RWPE2 (cell line): ENCODE results near the gene CLEC2A.
"Not testable (repeated sequence)": the region's sequence is repeated elsewhere in the genome, so short reads cannot be mapped to it uniquely, and the experiment has no call there.

Source experiments
- ATAC-seq: fragments of 200-7000 bp; cut with Tn5 transposase; 3 replicates; pipeline ENCODE4 v1.9.1; 2021; ENCODE audit warnings: low read depth
- DNase-seq: peaks from one replicate; pipeline ENCODE4 v3.0.0-alpha.2; 2020; ENCODE audit warnings: low spot score
- H3K27ac ChIP-seq: fragments of 450-650 bp; 2 replicates; pipeline ENCODE4 v1.5.1; 2017; ENCODE audit warnings: mild to moderate bottlenecking; ENCODE audit not compliant: poor library complexity, severe bottlenecking
- H3K27me3 ChIP-seq: fragments of 250-450 bp; sonication (Bioruptor Pico); 2 replicates; pipeline ENCODE4 v1.5.1; 2021; ENCODE audit warnings: mild to moderate bottlenecking, moderate library complexity; ENCODE audit not compliant: insufficient read depth, poor library complexity, severe bottlenecking
- H3K36me3 ChIP-seq: fragments of 250-450 bp; sonication (Bioruptor Pico); 2 replicates; pipeline ENCODE4 v1.5.1; 2020; ENCODE audit warnings: low read depth, mild to moderate bottlenecking, moderate library complexity
- H3K4me1 ChIP-seq: fragments of 250-450 bp; sonication (Bioruptor Pico); 2 replicates; pipeline ENCODE4 v1.5.1; 2021; ENCODE audit warnings: mild to moderate bottlenecking, moderate library complexity; ENCODE audit not compliant: insufficient read depth, poor library complexity, severe bottlenecking
- H3K4me3 ChIP-seq: fragments of 250-450 bp; sonication (Bioruptor Pico); 2 replicates; pipeline ENCODE4 v1.5.1; 2021; ENCODE audit warnings: mild to moderate bottlenecking, moderate library complexity; ENCODE audit not compliant: severe bottlenecking
- H3K9me3 ChIP-seq: fragments of 250-450 bp; sonication (Bioruptor Pico); 2 replicates; pipeline ENCODE4 v1.5.1; 2021; ENCODE audit warnings: mild to moderate bottlenecking, moderate library complexity; ENCODE audit not compliant: severe bottlenecking
- CTCF ChIP-seq: fragments of 450-650 bp; IDR thresholded peaks from one replicate; pipeline ENCODE4 v1.5.1; 2017; ENCODE audit warnings: mild to moderate bottlenecking, moderate library complexity; ENCODE audit not compliant: poor library complexity, severe bottlenecking

CLEC2A gene

GRCh38 chr12:9880532-9881078 is 51.6 kb downstream of the CLEC2A start:
- Histone ChIP-seq H3K9me3 (no peaks in the 10 kb centered on the region), H3K4me1 (no peaks in the 10 kb centered on the region), H3K4me3 (no peak overlapping the region), H3K36me3 (no peaks in the 10 kb centered on the region), H3K27me3 (no peaks in the 10 kb centered on the region), H3K27ac (no peak overlapping the region)
- no peak for TF ChIP-seq CTCF
- ATAC-seq (no peak), DNase-seq (no peak)

GRCh38 chr12:9876120-9876519 is 56.0 kb downstream of the CLEC2A start:
- not testable (repeated sequence) for DNase-seq, H3K4me1 ChIP-seq, H3K27ac ChIP-seq, H3K4me3 ChIP-seq, ATAC-seq, H3K9me3 ChIP-seq, H3K27me3 ChIP-seq, H3K36me3 ChIP-seq

GRCh38 chr12:9872742-9873141 is 59.4 kb downstream of the CLEC2A start:
- peaks cover 12% of the 10 kb centered on the region for H3K4me1 ChIP-seq
- no peak for TF ChIP-seq CTCF
- H3K27ac ChIP-seq, result peak overlapping the region; percentile 15
- no peaks in the 10 kb centered on the region for H3K36me3 ChIP-seq
- H3K4me3 ChIP-seq, result no peak overlapping the region
- H3K9me3 ChIP-seq, result no peaks in the 10 kb centered on the region
- peak; percentile 18 for DNase-seq
- ATAC-seq, result peak; percentile 85
- H3K27me3 ChIP-seq, result no peaks in the 10 kb centered on the region

- peak overlapping the region; percentile 15 for H3K27ac ChIP-seq
- H3K4me1 ChIP-seq, result peaks cover 12% of the 10 kb centered on the region
- DNase-seq (no peak), ATAC-seq (no peak)
- no peaks in the 10 kb centered on the region for H3K9me3 ChIP-seq
- H3K4me3 ChIP-seq, result no peak overlapping the region
- no peaks in the 10 kb centered on the region for H3K36me3 ChIP-seq
- no peak for TF ChIP-seq CTCF
- no peaks in the 10 kb centered on the region for H3K27me3 ChIP-seq
These were observed 60.0 kb downstream of the CLEC2A start for GRCh38 chr12:9872162-9872561.

GRCh38 chr12:9870286-9870866 is 61.8 kb downstream of the CLEC2A start:
- Histone ChIP-seq H3K36me3 (no peaks in the 10 kb centered on the region), H3K27ac (peak overlapping the region; percentile 42), H3K4me1 (peaks cover 12% of the 10 kb centered on the region), H3K9me3 (no peaks in the 10 kb centered on the region), H3K27me3 (no peaks in the 10 kb centered on the region), H3K4me3 (no peak overlapping the region)
- no peak for DNase-seq
- TF ChIP-seq CTCF, result no peak
- ATAC-seq, result no peak
